SK-N-SH treated with all-trans-retinoic acid at 6 μM for 48 hours (cell line): Measurements from ENCODE around the gene PFKP.

Source experiments
- ATAC-seq: fragments of 200-7000 bp; cut with Tn5 transposase; 3 replicates; pipeline ENCODE4 v1.9.1; 2020; ENCODE audit warnings: mild to moderate bottlenecking, moderate library complexity
- BACH2 ChIP-seq: fragments of 250-450 bp; sonication (Bioruptor Pico); IDR thresholded peaks from 2 replicates; pipeline ENCODE4 v1.9.0; 2021; ENCODE audit warnings: mild to moderate bottlenecking, borderline replicate concordance
- CREB5 ChIP-seq: fragments of 250-450 bp; sonication (Bioruptor Pico); IDR thresholded peaks from 2 replicates; pipeline ENCODE4 v1.5.1; 2020; ENCODE audit warnings: low read depth, mild to moderate bottlenecking, moderate library complexity
- CSDC2 ChIP-seq: fragments of 250-450 bp; sonication (Bioruptor Pico); IDR thresholded peaks from 2 replicates; pipeline ENCODE4 v1.5.0; 2020; ENCODE audit warnings: mild to moderate bottlenecking, moderate library complexity
- CSRNP3 ChIP-seq: fragments of 250-450 bp; sonication (Bioruptor Pico); IDR thresholded peaks from 2 replicates; pipeline ENCODE4 v1.5.1; 2021; ENCODE audit warnings: mild to moderate bottlenecking, moderate library complexity
- ESRRG ChIP-seq: fragments of 250-450 bp; sonication (Bioruptor Pico); IDR thresholded peaks from 2 replicates; pipeline ENCODE4 v1.6.1; 2021; ENCODE audit warnings: mild to moderate bottlenecking
- GLIS3 ChIP-seq: fragments of 250-450 bp; sonication (Bioruptor Pico); IDR thresholded peaks from 2 replicates; pipeline ENCODE4 v1.5.0; 2020; ENCODE audit warnings: mild to moderate bottlenecking, moderate library complexity
- ISL1 ChIP-seq: fragments of 250-450 bp; sonication (Bioruptor Pico); IDR thresholded peaks from 2 replicates; pipeline ENCODE4 v2.1.2; 2022; ENCODE audit warnings: mild to moderate bottlenecking, moderate library complexity
- OSR1 ChIP-seq: fragments of 250-450 bp; sonication (Bioruptor Pico); IDR thresholded peaks from 2 replicates; pipeline ENCODE4 v1.8.0; 2022; ENCODE audit warnings: moderate library complexity, mild to moderate bottlenecking, inconsistent platforms
- POU6F1 ChIP-seq: fragments of 250-450 bp; sonication (Bioruptor Pico); IDR thresholded peaks from 2 replicates; pipeline ENCODE4 v1.8.0; 2021; ENCODE audit warnings: low read depth, mild to moderate bottlenecking, moderate library complexity, borderline replicate concordance
- PPARA ChIP-seq: fragments of 250-450 bp; sonication (Bioruptor Pico); IDR thresholded peaks from 2 replicates; pipeline ENCODE4 v1.5.0; 2020; ENCODE audit warnings: mild to moderate bottlenecking, borderline replicate concordance
- RARB ChIP-seq: fragments of 250-450 bp; sonication (Bioruptor Pico); IDR thresholded peaks from 2 replicates; pipeline ENCODE4 v1.8.0; 2021; ENCODE audit warnings: mild to moderate bottlenecking, moderate library complexity
- SNAI2 ChIP-seq: fragments of 250-450 bp; sonication (Bioruptor Pico); IDR thresholded peaks from 2 replicates; pipeline ENCODE4 v1.5.0; 2020; ENCODE audit warnings: mild to moderate bottlenecking, moderate library complexity
- TCF4 ChIP-seq: fragments of 250-450 bp; sonication (Bioruptor Pico); IDR thresholded peaks from 2 replicates; pipeline ENCODE4 v1.8.0; 2021; ENCODE audit warnings: mild to moderate bottlenecking, moderate library complexity, borderline replicate concordance
- TOX ChIP-seq: fragments of 250-450 bp; sonication (Bioruptor Pico); IDR thresholded peaks from 2 replicates; pipeline ENCODE4 v1.8.0; 2021; ENCODE audit warnings: mild to moderate bottlenecking, moderate library complexity, borderline replicate concordance
- ZC3H10 ChIP-seq: fragments of 250-450 bp; sonication (Bioruptor Pico); IDR thresholded peaks from 2 replicates; pipeline ENCODE4 v1.5.1; 2021; ENCODE audit warnings: mild to moderate bottlenecking, moderate library complexity
- ZFP3 ChIP-seq: fragments of 250-450 bp; sonication (Bioruptor Pico); IDR thresholded peaks from 2 replicates; pipeline ENCODE4 v1.5.0; 2020; ENCODE audit warnings: mild to moderate bottlenecking, moderate library complexity
- ZFP30 ChIP-seq: fragments of 450-650 bp; formaldehyde crosslinking; IDR thresholded peaks from 2 replicates; pipeline ENCODE4 v1.5.0; 2022; ENCODE audit warnings: mild to moderate bottlenecking, moderate library complexity
- ZNF565 ChIP-seq: fragments of 450-650 bp; formaldehyde crosslinking; conservative IDR thresholded peaks from 2 replicates; pipeline ENCODE4 v1.5.0; 2020; ENCODE audit warnings: low read depth, mild to moderate bottlenecking, moderate library complexity
- ZNF70 ChIP-seq: fragments of 450-650 bp; formaldehyde crosslinking; IDR thresholded peaks from 2 replicates; pipeline ENCODE4 v1.5.0; 2020; ENCODE audit warnings: mild to moderate bottlenecking, moderate library complexity
- ZNF8 ChIP-seq: fragments of 450-650 bp; formaldehyde crosslinking; IDR thresholded peaks from 2 replicates; pipeline ENCODE4 v1.5.0; 2020; ENCODE audit warnings: mild to moderate bottlenecking, moderate library complexity
- TF ChIP-seq, protein P1 (sequence below): fragments of 250-450 bp; sonication (Bioruptor Pico); IDR thresholded peaks from 2 replicates; pipeline ENCODE4 v1.8.0; 2020; ENCODE audit warnings: mild to moderate bottlenecking, moderate library complexity, borderline replicate concordance
- TF ChIP-seq, protein P2 (sequence below): fragments of 250-450 bp; sonication (Bioruptor Pico); IDR thresholded peaks from 2 replicates; pipeline ENCODE4 v1.5.0; 2020; ENCODE audit warnings: mild to moderate bottlenecking, moderate library complexity

The PFKP gene

GRCh38 chr10:3145366-3145765 is 78.0 kb downstream of the PFKP start:
- TF ChIP-seq ZNF70 (CRISPR knock-in tag), result no peak
- no peak for TF ChIP-seq POU6F1
- ATAC-seq, result no peak

DNA sequence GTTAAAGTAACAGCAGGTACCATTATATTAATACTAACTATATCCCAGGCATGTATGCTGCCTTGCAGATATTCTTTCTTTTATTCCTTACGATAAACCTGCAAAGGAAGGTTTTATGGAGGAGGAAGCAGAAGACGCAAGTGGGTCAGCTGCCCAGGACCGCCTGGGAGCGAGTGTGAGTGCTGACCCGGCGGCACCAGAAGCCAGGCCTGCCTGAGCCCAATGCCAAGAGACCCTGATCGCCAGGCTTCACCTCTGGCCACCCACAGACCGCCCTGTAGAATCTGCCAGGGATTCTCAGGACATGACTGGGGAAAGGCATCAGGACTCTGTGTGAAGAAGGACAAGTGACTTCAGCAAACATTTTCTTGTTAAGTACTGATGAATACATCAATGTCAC is 78.9 kb downstream of the PFKP start:
- TF ChIP-seq ZFP3 (no peak), OSR1 (CRISPR knock-in tag) (no peak), CSRNP3 (no peak), CSDC2 (no peak), ESRRG (CRISPR knock-in tag) (no peak), GLIS3 (CRISPR knock-in tag) (no peak), TCF4 (CRISPR knock-in tag) (no peak), RARB (CRISPR knock-in tag) (no peak), ZNF8 (no peak), TOX (CRISPR knock-in tag) (no peak), ZNF565 (CRISPR knock-in tag) (no peak), CREB5 (CRISPR knock-in tag) (no peak), POU6F1 (no peak), ISL1 (no peak), SNAI2 (CRISPR knock-in tag) (no peak), ZC3H10 (CRISPR knock-in tag) (no peak), ZFP30 (CRISPR knock-in tag) (no peak)
- TF ChIP-seq, protein P1, sequence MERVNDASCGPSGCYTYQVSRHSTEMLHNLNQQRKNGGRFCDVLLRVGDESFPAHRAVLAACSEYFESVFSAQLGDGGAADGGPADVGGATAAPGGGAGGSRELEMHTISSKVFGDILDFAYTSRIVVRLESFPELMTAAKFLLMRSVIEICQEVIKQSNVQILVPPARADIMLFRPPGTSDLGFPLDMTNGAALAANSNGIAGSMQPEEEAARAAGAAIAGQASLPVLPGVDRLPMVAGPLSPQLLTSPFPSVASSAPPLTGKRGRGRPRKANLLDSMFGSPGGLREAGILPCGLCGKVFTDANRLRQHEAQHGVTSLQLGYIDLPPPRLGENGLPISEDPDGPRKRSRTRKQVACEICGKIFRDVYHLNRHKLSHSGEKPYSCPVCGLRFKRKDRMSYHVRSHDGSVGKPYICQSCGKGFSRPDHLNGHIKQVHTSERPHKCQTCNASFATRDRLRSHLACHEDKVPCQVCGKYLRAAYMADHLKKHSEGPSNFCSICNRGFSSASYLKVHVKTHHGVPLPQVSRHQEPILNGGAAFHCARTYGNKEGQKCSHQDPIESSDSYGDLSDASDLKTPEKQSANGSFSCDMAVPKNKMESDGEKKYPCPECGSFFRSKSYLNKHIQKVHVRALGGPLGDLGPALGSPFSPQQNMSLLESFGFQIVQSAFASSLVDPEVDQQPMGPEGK (CRISPR knock-in tag), result no peak
- TF ChIP-seq, protein P2, sequence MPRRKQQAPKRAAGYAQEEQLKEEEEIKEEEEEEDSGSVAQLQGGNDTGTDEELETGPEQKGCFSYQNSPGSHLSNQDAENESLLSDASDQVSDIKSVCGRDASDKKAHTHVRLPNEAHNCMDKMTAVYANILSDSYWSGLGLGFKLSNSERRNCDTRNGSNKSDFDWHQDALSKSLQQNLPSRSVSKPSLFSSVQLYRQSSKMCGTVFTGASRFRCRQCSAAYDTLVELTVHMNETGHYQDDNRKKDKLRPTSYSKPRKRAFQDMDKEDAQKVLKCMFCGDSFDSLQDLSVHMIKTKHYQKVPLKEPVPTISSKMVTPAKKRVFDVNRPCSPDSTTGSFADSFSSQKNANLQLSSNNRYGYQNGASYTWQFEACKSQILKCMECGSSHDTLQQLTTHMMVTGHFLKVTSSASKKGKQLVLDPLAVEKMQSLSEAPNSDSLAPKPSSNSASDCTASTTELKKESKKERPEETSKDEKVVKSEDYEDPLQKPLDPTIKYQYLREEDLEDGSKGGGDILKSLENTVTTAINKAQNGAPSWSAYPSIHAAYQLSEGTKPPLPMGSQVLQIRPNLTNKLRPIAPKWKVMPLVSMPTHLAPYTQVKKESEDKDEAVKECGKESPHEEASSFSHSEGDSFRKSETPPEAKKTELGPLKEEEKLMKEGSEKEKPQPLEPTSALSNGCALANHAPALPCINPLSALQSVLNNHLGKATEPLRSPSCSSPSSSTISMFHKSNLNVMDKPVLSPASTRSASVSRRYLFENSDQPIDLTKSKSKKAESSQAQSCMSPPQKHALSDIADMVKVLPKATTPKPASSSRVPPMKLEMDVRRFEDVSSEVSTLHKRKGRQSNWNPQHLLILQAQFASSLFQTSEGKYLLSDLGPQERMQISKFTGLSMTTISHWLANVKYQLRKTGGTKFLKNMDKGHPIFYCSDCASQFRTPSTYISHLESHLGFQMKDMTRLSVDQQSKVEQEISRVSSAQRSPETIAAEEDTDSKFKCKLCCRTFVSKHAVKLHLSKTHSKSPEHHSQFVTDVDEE (CRISPR knock-in tag), result no peak
- no peak for ATAC-seq

GRCh38 chr10:3147117-3147820 is 79.9 kb downstream of the PFKP start:
- no peak for ATAC-seq
- no peak for TF ChIP-seq GLIS3 (CRISPR knock-in tag)
- TF ChIP-seq ESRRG (CRISPR knock-in tag), result no peak
- TF ChIP-seq SNAI2 (CRISPR knock-in tag), result no peak
- TF ChIP-seq TCF4 (CRISPR knock-in tag), result no peak
- no peak for TF ChIP-seq TOX (CRISPR knock-in tag)
- no peak for TF ChIP-seq PPARA
- TF ChIP-seq OSR1 (CRISPR knock-in tag), result no peak
- no peak for TF ChIP-seq BACH2
- no peak for TF ChIP-seq RARB (CRISPR knock-in tag)
- TF ChIP-seq POU6F1, result no peak
- no peak for TF ChIP-seq CREB5 (CRISPR knock-in tag)
- TF ChIP-seq CSRNP3, result no peak
- TF ChIP-seq ZFP3, result no peak
